Measurements from ENCODE around the gene KLF2. TPM values are rescaled to one million over a fixed set of nuclear protein-coding genes. Genes with fewer than 3 reads are reported as not detected.

KLF2 gene
- total and polyA plus RNA-seq, 2 of the 13 experiments (the other 11 are each of a cell fraction or from before 2014, with no cell fraction given), result not detected

DNA sequence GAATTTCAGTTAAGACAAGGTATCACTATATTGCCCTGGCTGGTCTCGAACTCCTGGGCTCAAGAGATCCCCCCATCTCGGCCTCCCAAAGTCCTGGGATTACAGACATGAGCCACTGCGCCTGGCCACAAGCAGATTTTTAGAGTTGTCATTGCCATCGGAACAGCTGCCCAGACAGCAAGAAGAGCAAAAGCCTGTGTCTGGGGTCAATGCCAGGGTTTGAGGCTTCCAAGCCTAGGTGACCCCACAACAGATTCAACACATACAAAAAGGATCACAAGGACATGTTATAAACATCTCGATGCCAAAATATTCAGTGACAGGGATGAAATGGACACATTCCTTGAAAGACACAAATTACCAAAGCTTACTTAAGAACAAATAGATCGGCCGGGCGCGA, 40.1 kb upstream of the KLF2 start:
- H3K36me3 ChIP-seq (replicated peaks in 1 of 2; ENCODE audit: control insufficient read depth in 1 of 2, insufficient read depth in 2 of 2, low read length in 2 of 2), result no peaks in the 10 kb centered on the region
- peaks cover 1 to 23% of the 10 kb centered on the region in 2 experiments; a peak in 2 of 5 replicates for H3K27me3 ChIP-seq (ENCODE audit: control insufficient read depth in 1 of 2, insufficient read depth in 2 of 2, low read length in 2 of 2)
- CTCF ChIA-PET (ENCODE audit: low intra/inter-chr PET ratio, low total read pairs), result no interaction called here
- no peak for ATAC-seq
- no peak for FAIRE-seq
- H3K79me2 ChIP-seq (ENCODE audit: insufficient read depth, low read length), result no peaks in the 10 kb centered on the region
- WGBS (ENCODE audit: low lambda C conversion rate), result 71% methylated on average over 9 of the region's 9 CpGs
- no peak overlapping the region for H3K9ac ChIP-seq (ENCODE audit: insufficient read depth, low read depth, low read length)
- no peak overlapping the region for H3K4me3 ChIP-seq (replicated peaks in 1 of 3; ENCODE audit: insufficient read depth in 1 of 3, low read depth in 2 of 3, low read length in 3 of 3)
- intact Hi-C loops (cut with micrococcal nuclease; ENCODE audit: unreplicated experiment), result no loop called here
- no TSS peak for BruUV-seq (replicated peaks)
- in situ Hi-C loops (cut with HindIII; ENCODE audit: extremely low pct_ligation_motif_present, low pct_unique_long_range_greater_than_20kb), result no loop called here
- DNase-seq (ENCODE audit: low spot score), result no peak
- POLR2A ChIA-PET, result no interaction called here
- H3K9me3 ChIP-seq (ENCODE audit: low read length), result no peaks in the 10 kb centered on the region
- no peak overlapping the region for H2AFZ ChIP-seq (ENCODE audit: low read length)
- H3K4me1 ChIP-seq (ENCODE audit: insufficient read depth, low read length), result no peaks in the 10 kb centered on the region
- H4K20me1 ChIP-seq (ENCODE audit: insufficient read depth, low read length), result no peaks in the 10 kb centered on the region
- no peak overlapping the region for H3K4me2 ChIP-seq (ENCODE audit: low read depth, low read length)
- TF ChIP-seq ZNF343 (CRISPR knock-in tag; IDR thresholded peaks at IDR 0.05), result no peak
- TF ChIP-seq ZNF761 (CRISPR knock-in tag; conservative IDR thresholded peaks at IDR 0.05), result no peak
- TF ChIP-seq, protein P1, sequence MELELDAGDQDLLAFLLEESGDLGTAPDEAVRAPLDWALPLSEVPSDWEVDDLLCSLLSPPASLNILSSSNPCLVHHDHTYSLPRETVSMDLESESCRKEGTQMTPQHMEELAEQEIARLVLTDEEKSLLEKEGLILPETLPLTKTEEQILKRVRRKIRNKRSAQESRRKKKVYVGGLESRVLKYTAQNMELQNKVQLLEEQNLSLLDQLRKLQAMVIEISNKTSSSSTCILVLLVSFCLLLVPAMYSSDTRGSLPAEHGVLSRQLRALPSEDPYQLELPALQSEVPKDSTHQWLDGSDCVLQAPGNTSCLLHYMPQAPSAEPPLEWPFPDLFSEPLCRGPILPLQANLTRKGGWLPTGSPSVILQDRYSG (CRISPR knock-in tag; IDR thresholded peaks at IDR 0.05), result no peak
- no peak for TF ChIP-seq ZNF619 (CRISPR knock-in tag; IDR thresholded peaks at IDR 0.05)
- TF ChIP-seq ZNF550 (CRISPR knock-in tag; IDR thresholded peaks at IDR 0.05; ENCODE audit: borderline replicate concordance), result no peak
- TF ChIP-seq ZNF724P (CRISPR knock-in tag; IDR thresholded peaks at IDR 0.05; ENCODE audit: borderline replicate concordance), result no peak
- TF ChIP-seq JUN (CRISPR knock-in tag; IDR thresholded peaks at IDR 0.05), result no peak
- no peak for TF ChIP-seq GZF1 (CRISPR knock-in tag; IDR thresholded peaks at IDR 0.05)
- TF ChIP-seq, protein P2, sequence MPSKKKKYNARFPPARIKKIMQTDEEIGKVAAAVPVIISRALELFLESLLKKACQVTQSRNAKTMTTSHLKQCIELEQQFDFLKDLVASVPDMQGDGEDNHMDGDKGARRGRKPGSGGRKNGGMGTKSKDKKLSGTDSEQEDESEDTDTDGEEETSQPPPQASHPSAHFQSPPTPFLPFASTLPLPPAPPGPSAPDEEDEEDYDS (CRISPR knock-in tag; IDR thresholded peaks at IDR 0.05), result no peak
- no peak for TF ChIP-seq DMAP1 (CRISPR knock-in tag; IDR thresholded peaks at IDR 0.05)
- TF ChIP-seq ZNF609 (CRISPR knock-in tag; IDR thresholded peaks at IDR 0.05; ENCODE audit: borderline replicate concordance), result no peak
- no peak for TF ChIP-seq ZNF484 (CRISPR knock-in tag; IDR thresholded peaks at IDR 0.05; ENCODE audit: borderline replicate concordance, low read depth)
- no peak for TF ChIP-seq ZNF350 (CRISPR knock-in tag; IDR thresholded peaks at IDR 0.05; ENCODE audit: borderline replicate concordance, low read depth)
- no peak for TF ChIP-seq EZH2 (conservative IDR thresholded peaks at IDR 0.05; ENCODE audit: low read depth, low read length)
- TF ChIP-seq ZSCAN30 (CRISPR knock-in tag; IDR thresholded peaks at IDR 0.05), result no peak
- TF ChIP-seq HNRNPH1 (optimal IDR thresholded peaks at IDR 0.05; ENCODE audit: low read depth, low read length), result no peak
- no peak for TF ChIP-seq NFRKB (IDR thresholded peaks at IDR 0.05)
- no peak for TF ChIP-seq ZFP36L1 (CRISPR knock-in tag; IDR thresholded peaks at IDR 0.05)
- TF ChIP-seq ZNF280B (CRISPR knock-in tag; IDR thresholded peaks at IDR 0.05; ENCODE audit: borderline replicate concordance), result no peak
- TF ChIP-seq ZC3H13 (CRISPR knock-in tag; IDR thresholded peaks at IDR 0.05), result no peak
- H3K27ac ChIP-seq (ENCODE audit: extremely low read length, insufficient read depth, low read length), result no peak overlapping the region

Measured in HepG2 (cell line).